HG02678 (cell line): ENCODE data around the gene INPP5F.
"Not testable (repeated sequence)": the region's sequence is repeated elsewhere in the genome, so short reads cannot be mapped to it uniquely, and the experiment has no call there.

Experiments
- ATAC-seq: cut with Tn5 transposase; IDR thresholded peaks from one replicate; pipeline ENCODE4 v1.9.1; 2021; ENCODE audit warnings: mild to moderate bottlenecking, moderate library complexity; ENCODE audit not compliant: unreplicated experiment

The INPP5F gene

GRCh38 chr10:119776536-119776935 is 50.7 kb downstream of the INPP5F start:
- ATAC-seq: no peak

GRCh38 chr10:119777686-119778085 is 51.8 kb downstream of the INPP5F start:
- ATAC-seq: no peak

- ATAC-seq: no peak
Observed at GRCh38 chr10:119778776-119779445, 53.1 kb downstream of the INPP5F start.

GRCh38 chr10:119780879-119781480 is 55.1 kb downstream of the INPP5F start:
- no peak for ATAC-seq

- ATAC-seq: no peak
Observed at GRCh38 chr10:119781498-119781897, 55.6 kb downstream of the INPP5F start.

GRCh38 chr10:119782981-119783664 is 57.3 kb downstream of the INPP5F start:
- ATAC-seq: no peak

GRCh38 chr10:119783665-119784027 is 57.8 kb downstream of the INPP5F start:
- ATAC-seq: no peak

GRCh38 chr10:119784340-119785067 is 58.7 kb downstream of the INPP5F start:
- peak; percentile 67 for ATAC-seq

- ATAC-seq: no peak
Observed at GRCh38 chr10:119786117-119786769, 60.4 kb downstream of the INPP5F start.

GRCh38 chr10:119795101-119795500 is 69.3 kb downstream of the INPP5F start:
- ATAC-seq: not testable (repeated sequence)

GRCh38 chr10:119796039-119796438 is 70.2 kb downstream of the INPP5F start:
- no peak for ATAC-seq

- no peak for ATAC-seq
Observed at GRCh38 chr10:119801176-119801575, 75.3 kb downstream of the INPP5F start.

GRCh38 chr10:119801998-119802538 is 76.2 kb downstream of the INPP5F start:
- no peak for ATAC-seq

- no peak for ATAC-seq
Observed at GRCh38 chr10:119803264-119803663, 77.4 kb downstream of the INPP5F start.

GRCh38 chr10:119805702-119806230 is 79.9 kb downstream of the INPP5F start:
- ATAC-seq: no peak

- no peak for ATAC-seq
Observed at GRCh38 chr10:119806334-119807130, 80.7 kb downstream of the INPP5F start.

GRCh38 chr10:119807960-119808697 is 82.3 kb downstream of the INPP5F start:
- no peak for ATAC-seq

GRCh38 chr10:119811122-119811521 is 85.3 kb downstream of the INPP5F start:
- ATAC-seq: no peak

- no peak for ATAC-seq
Observed at GRCh38 chr10:119812684-119813083, 86.8 kb downstream of the INPP5F start.
